A673 (cell line): Measurements from ENCODE around the gene MCRS1.

ENCODE experiments used
- CTCF ChIP-seq: fragments of 300-800, 200-600 bp; sonication (generic); conservative IDR thresholded peaks from 2 replicates; pipeline ENCODE4 v1.5.1; 2017; ENCODE audit warnings: low read depth, mild to moderate bottlenecking, antibody characterized with exemption, low read length, moderate library complexity, mixed read lengths
- EZH2 ChIP-seq: fragments of 200-600 bp; sonication (generic); IDR thresholded peaks from 2 replicates; pipeline ENCODE4 v1.6.1; 2017; ENCODE audit warnings: borderline replicate concordance, low read depth, mild to moderate bottlenecking, mixed read lengths, antibody characterized with exemption, low read length; ENCODE audit not compliant: poor library complexity, severe bottlenecking

DNA sequence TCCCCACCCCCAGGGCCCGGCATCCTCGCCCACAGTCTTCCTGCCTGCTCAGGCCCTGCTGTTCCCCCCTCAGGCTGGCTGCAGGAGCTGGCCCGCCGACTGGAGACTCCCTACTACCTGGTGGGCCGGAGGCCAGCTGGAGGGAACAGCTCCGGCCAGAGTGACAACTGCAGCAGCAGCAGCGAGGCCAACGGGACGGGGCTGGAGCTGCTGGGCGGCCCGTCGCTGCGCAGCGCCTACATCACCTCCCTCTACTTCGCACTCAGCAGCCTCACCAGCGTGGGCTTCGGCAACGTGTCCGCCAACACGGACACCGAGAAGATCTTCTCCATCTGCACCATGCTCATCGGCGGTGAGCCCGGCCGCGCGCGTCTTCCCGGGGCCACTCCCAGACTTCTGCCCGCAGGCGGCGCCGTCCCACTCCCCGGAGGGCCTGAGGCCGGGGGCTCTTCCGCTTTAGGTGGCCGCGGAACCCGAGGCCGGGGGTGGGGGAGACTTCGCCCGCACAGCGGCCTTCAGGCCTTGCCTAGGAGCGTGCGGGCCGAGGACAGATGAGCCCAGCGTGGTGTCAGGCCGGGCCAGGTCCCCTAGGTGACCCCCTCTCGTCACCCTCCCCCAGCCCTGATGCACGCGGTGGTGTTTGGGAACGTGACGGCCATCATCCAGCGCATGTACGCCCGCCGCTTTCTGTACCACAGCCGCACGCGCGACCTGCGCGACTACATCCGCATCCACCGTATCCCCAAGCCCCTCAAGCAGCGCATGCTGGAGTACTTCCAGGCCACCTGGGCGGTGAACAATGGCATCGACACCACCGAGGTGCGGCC is 18.9 kb downstream of the MCRS1 start:
- TF ChIP-seq CTCF (peak; percentile 56), EZH2 (no peak)
